Medulla oblongata (tissue), 1 donor: ENCODE results near the gene DUSP11.
"Not testable (repeated sequence)": the region's sequence is repeated elsewhere in the genome, so short reads cannot be mapped to it uniquely, and the experiment has no call there.

ENCODE experiments used
- DNase-seq: peaks from one replicate; pipeline ENCODE4 v3.0.0-alpha.2; 2015; ENCODE audit errors: extremely low spot score

Gene DUSP11

DNA sequence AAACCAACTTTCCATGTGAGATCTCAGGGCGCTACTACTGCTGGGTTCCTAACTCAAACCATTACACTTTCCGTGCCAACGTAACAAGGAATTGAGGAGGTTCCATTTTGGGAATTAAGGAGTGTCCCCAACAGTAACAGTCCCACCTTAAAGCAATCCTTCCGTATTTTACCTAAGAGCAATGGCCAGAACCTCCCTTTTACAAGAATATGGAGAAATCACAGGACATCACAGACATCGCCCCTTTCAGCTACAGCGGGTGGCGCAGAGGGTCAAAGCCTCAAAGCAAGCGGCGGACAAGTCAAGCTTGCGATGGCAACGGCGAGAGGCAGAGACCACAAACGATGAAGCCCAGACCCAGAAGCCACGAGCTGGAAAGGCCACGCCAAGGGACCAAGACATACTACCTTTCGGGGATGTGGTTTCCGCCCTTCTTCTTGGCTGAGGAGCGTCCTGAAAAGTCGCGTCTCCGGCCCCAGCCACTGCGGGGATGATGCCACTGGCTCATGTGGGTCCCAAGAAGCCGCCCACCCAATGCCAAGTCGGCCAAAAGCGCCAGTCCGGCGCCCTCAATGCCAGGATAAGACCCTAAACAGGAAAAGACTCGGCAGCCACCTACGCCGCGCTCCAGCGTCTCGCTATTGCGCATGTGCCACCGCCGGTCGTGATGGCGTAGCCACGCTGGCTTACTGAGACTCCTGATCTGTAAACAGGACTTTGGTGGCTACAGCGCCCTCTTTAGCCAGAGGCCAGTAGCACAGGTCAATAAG is at the start of gene DUSP11:
Gene DUSP11, minus strand, starts transcription at position 637 of the 770 bp plus-strand sequence. Its CDS starts 129 bp downstream, at position 508.
- DNase-seq = peak; percentile 98

DNA sequence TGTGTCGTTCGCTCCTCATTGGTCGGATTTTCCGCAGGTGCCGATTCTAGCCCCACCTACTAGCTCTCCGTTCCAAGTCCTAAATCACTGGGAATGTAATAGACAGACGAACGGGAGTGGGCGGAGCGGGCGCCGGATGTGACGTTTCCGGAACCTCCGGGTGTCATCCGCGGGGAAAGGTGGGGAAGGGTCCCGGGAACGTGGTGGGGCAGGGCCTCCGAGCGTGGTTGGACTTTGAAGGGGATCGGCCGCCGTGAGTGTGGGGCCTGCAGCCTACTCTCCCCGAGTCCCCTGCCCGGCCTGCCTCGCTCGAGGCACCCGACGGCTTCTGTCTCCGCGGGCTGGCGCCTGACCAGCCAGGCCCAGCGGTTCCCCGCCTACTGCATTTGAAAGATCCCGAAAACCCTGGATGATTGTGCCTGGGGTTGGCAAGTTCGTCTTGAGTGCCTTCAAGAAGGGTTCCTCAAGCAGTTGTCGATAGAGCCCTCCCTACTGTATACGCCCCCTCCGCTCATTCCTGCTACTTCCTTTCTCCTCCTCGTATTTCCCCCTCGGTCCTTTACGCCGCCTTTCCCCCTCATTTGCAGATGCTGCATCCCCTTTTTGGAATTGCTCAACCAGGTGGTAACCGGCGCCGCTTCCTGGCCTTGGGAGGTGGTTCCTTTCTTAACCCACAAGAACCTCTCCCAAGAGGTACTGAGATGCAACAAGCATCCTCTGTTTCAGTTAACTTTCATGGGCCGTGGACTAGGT is 49.1 kb upstream of the DUSP11 start, which contains the start of gene STAMBP:
Gene STAMBP, plus strand, starts transcription at position 144 of the 753 bp plus-strand sequence. CDS start 1,896 bp downstream, outside the sequence.
- peak; percentile 99 for DNase-seq

DNA sequence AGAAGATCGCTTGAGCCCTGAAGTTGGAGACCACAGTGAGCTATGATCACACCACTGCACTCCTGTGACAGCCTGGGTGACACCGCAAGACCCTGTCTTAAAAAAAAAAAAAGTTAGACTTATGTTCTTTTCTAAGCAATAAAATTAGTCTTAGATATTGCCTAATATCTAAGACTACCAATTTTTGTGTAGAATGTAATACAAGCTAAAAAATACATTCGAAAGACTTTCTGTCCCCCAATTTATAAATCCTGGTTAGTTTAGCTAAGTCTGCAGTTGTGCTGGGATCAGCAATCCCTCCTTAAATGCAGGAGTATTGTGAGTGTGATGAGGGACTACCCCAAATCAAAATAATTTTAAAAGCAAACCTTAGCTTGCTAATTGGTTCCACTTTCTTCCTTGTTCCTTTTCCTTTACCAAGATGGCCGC is 48.5 kb upstream of the DUSP11 start:
- no peak for DNase-seq

DNA sequence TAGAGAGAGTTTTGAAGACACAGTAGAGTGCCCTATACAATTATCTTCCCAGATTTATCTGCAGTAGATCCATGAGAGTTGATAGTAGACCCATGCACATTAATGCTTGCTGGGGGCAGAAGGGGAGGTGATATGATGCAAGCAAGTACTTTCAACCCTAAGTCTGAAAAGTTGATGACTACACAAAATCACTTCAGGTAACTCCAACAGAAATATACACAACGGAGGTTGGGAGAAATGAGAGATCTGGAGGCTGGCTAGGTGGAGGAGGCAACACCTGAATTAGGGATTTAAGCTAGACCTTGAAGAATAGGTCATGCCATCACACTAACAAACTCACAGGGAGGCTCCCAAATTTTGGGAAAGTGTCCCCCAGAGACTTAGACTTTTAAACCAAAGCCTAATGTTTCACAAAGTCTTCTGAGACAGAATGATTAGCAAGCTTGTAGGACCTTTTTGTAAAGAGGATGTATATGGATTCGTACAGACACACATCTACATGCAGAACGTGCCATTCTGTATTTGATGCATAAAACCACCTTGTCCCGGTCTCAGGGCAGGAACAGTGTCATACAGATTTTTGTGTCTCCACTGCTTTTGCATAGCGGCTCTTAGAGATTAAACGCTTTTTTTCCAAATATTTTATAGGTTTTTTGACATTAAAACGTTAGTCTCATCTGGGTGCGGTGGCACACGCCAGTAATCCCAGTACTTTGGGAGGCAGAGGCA is 47.9 kb upstream of the DUSP11 start:
- no peak for DNase-seq

DNA sequence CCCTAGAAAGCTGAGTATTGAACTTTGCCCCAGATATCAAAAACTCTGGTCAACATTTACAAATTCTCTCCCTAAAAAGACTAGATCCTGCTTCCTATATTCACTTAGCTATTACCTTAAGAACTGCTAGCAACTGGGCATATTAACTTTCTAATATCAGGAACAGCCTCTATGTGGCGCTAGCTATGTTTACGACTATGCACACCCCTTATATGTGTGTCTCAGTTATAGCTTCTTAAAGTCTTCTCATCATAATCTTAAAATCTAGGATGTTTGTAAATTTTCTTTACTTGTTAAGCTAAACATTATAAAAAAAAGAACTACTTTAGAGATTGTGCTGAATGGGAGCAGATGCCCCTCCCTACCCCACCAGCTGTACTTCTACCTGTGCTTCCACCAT is 47.1 kb upstream of the DUSP11 start:
- DNase-seq = no peak

DNA sequence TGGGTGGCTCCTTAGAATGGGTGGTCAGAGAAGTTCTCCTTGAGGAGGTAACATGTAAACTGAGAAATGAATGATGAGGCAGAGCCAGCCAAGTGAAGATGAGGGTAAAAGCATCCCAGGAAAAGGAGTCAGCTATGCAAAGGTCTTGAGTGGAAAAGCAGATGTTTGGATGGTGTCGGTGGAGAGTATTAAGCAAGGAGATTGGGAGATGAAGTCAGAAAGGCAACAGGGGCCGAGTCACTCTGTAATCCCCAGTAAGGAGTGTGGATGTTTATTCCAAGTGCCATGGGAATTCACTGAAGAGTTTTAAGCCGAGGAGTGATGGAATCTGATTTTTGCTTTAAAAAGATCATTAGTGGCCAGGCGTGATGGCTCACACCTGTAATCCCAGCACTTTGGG is 45.5 kb upstream of the DUSP11 start:
- DNase-seq = no peak

DNA sequence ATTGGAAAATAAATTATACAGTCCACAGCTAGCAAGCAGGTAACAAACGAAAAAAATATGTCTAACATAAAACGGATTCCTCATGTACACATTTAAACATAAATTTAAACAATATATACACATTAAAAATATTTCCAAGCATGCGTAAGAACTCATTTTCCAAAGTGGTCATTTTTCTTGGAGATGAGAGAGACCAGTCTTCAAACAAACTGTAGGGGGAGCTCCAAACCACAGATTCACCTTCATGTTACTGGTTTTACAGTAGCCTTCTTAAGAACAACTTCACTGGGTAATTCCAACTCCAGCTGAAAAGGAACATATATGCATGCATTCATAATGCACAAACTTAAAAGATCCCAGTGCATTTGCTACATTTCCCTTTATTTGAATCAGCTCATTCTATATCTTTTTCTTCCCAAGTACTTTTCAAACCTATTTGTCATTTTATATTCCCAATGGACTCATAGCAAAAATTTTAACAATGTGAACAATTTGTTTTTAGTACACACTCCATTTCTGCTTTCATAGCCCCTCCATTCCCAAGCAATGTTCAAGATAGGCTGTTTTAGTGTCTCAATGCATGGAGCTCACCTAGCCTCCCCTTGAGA is 44.1 kb upstream of the DUSP11 start:
- peak; percentile 85 for DNase-seq

DNA sequence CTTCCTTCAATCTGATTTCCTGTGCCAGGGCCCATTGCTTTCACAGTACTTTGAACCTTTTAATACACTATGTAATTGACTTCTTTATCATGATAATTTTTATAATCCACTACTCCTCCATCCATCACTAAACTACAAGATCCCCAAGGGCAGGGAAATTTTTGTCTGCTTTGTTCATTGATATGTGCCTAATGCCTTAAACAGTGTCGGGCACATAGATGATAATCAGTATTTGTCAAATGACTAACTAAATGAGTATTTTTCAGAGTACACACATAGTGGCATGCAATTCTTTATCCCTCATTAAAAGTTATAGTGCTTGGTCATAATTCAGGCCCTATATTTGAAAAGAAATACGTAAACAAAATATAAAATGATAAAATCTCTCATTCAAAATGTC is 43.5 kb upstream of the DUSP11 start:
- DNase-seq = no peak

DNA sequence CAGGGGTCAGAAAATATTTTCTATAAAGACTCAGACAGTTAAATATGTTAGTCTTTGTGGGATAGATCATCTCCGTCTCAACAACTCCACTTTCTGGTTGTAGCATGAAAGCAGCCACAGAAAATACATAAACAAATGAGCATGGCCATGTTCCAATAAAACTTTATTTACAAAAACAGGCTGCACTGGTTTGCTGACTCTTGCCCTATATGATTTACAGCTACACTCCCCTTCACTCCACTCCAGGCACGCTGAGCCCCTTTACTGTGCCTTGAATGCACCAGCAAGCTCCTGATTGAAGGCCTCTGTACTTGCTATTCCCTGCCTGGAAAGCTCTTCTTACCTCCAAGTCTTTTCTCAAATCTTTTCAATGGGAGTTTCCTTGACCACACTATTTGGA is 43.1 kb upstream of the DUSP11 start:
- no peak for DNase-seq

DNA sequence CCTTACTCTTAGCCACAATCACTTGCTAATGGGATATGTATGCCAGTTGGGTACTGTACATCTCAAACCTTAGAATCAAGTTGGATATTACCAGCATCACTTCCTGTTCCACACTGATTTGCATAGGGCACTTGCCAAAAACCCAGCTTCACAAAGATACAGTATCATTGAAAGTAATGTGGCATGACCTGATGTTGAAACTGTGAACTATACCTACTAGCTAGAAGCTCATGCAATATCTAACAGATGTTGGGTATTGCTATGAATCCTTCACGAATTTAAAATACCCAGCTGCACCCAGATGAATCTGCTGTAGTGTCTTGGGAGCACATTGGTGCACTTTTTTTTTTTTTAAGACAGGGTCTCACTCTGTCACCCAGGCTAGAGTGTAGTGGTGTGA is 42.4 kb upstream of the DUSP11 start:
- DNase-seq = no peak

DNA sequence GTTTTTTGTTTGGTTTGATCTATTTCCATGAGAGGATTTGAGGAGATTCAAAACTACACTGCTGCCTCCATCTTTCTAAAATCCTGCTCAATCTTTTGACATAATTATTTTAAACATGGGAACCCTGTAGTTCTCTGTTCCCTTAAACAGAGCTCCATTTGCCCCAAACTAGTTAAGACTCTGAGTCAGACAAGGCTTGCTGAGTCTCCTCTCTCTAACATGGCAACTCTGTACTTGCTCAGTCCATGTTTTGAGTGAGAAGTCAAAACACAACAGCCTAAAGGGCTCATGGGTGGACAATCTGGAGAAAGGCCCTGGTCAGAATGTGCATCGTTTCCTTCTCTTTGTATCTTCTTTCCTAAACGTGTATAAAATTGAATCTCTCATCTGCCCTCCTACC is 41.8 kb upstream of the DUSP11 start:
- no peak for DNase-seq

DNA sequence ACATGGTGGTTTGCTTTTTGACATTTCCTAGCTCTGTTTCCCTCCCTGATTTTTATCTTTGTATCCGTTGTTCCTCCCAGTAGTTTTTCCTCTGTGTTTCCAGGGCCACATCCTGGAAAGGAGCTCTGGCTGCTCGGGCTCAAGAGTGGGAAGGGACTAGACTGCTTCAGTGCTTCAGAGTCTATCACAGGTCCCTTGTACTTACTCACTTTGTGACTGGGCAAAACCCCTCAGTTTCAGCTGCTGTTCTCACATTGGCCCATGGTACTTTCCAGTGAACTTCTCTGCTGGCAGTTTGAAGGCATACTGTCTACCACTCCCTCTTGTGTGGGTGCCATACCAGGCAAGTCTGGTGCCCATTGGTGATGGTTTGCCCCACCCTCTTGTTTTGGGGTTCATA is 41.3 kb upstream of the DUSP11 start:
- DNase-seq = no peak

DNA sequence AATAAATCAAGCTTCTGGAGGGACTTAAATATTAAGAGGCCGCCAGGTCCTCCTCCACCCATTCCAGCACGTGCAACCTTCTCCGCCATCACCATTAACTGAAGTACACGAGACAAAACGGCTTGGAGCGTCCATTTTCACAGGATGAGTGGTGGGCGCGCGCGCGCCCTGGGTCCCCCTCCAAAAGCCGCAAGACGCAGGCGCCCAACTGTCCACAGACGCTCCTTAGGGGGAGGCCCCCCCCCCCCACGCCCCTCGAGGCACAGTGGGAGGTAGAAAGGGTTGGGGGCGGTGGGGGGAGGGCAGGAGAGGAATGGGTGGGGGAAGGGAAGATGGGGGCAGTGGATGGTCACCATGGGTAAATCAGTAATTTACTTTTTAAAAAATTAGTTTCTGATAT is 38.4 kb upstream of the DUSP11 start:
- no peak for DNase-seq

DNA sequence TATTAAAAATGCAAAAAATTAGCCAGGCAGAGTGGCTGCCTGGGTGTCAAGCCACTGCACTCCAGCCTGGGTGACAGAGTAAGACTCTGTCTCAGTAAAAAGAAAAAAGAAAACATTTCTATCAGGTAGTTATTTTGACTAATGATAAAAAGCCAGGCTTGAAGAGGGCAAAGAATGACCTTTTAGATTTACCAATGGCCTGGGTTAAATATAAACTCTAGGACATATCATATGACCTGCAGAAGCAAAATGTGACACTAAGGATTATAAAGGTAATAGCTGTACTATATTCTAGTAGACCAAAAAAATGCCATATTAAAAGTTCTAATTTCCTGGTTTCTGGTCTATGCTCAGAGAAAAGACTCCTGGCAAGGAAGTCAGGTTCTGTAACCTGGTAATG is 32.7 kb upstream of the DUSP11 start:
- DNase-seq = no peak

DNA sequence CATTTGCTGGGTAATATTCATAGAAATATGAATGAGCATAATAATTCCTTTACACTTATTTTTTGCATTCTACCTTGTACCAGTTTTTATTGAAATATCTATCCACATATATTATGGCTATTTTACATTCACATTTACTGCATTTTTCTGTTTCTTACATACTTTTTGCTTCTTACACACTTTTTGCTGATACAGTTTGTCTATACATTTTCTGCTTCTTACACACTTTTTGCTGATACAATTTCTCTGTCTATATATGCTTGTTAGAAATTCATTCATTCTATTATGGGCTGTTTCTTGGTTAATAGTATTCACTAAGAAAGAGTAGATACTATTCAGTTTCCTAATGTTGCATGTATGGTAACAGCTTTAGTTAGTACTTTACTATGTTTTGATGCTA is 32.0 kb upstream of the DUSP11 start:
- no peak for DNase-seq

DNA sequence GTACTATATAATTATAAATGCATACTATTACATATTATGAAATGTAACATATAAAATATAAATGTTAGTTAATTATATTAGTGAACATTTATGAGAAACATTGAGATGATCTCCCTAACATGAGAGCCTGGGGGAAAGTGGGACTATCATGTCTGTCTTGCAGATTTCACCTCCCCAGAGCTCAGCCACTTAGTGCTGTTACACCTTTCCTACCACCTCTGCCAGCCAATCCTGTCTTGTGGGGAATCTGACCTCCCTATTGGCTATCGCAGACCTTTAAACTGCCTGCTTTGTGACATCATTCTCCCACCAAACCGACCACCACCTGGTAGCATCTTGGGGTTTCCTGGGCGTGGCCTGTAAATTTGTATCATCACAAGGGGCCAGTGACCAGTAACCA is 4.0 kb upstream of the DUSP11 start, which contains the start of gene C2orf78:
Gene C2orf78, plus strand, starts transcription at position 301 of the 400 bp plus-strand sequence. CDS start 127 bp downstream, outside the sequence.
- not testable (repeated sequence) for DNase-seq

DNA sequence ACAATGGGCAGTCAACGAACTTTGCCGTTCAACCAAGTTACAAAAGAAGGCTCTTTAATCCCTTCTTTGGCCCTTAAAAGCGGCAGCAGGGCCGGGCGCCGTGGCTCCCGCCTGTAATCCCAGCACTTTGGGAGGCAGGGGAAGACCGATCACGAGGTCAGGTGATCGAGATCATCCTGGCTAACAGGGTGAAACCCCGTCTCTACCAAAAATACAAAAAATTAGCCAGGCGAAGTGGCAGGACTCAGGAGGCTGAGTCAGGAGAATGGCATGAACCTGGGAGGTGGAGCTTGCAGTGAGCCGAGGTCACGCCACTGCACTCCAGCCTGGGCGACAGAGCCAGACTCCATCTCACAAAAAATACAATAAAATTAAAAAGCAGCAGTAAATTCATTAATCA is 3.5 kb upstream of the DUSP11 start:
- DNase-seq = not testable (repeated sequence)

DNA sequence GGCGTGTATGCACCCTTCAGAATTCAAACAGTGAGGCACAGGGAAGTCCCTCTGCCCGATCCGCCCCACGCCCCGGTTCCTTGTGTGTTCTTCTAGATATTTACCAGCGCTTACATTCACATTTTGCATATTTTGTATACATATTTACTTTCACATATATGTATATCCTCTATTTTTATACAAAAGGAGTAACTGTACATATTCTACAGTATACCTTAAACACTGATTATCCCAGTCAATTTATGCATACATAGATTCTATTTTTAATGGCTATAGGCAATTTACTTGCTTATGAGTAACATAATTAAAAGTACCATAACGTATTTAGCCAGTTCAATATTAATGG is 307 bp upstream of the DUSP11 start:
- DNase-seq = no peak

DNA sequence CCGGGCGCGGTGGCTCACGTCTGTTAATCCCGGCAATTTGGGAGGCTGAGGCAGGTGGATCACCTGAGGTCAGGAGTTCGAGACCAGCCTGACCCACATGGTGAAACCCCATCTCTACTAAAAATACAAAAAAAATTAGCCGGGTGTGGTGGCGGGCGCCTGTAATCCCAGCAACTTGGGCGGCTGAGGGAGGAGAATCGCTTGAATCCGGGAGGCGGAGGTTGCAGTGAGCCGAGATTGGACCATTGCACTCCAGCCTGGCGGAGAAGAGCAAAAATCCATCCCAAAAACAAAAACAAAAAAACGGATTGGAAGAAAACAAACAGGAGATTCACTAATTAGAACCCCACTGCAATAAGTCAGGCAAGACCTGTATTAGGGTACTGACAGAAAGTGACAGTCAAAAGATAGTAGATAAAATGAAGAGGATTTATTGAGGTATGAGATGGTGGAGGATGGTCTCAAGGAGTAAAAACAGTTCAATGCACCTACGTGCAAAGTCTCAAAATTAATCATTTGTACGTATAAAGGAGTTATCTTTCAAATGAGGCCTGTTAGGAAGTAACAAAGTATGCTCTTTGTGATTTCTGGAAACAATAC is 936 bp downstream of the DUSP11 start:
- not testable (repeated sequence) for DNase-seq

DNA sequence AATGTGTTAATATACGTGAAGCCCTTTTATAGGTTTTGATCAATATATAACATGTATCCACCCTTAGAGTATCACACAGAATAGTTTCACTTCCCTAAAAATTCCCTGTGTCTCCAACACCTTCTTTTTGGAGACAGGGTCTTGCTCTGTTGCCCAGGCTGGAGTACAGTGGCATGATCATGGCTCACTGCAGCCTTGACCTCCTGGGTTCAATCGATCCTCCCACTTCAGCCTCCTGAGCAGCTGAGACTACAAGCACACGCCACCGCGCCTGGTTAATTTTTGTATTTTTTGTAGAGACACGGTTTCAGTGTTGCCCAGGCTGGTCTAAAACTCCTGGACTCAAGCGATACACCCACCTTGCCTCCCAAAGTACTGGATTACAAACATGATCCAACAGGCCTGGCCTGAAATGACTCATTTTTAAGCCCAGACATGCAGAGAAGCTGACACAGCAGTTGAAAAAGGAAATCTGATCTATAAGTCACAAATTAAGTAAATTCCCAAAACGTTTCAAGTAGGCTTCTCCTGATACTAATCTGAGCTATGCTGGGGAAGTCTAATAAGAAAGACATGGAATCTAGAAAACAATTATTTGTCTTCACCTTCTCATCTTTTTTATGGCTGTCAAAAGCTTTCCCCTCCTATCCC is 2.9 kb downstream of the DUSP11 start:
- no peak for DNase-seq

DNA sequence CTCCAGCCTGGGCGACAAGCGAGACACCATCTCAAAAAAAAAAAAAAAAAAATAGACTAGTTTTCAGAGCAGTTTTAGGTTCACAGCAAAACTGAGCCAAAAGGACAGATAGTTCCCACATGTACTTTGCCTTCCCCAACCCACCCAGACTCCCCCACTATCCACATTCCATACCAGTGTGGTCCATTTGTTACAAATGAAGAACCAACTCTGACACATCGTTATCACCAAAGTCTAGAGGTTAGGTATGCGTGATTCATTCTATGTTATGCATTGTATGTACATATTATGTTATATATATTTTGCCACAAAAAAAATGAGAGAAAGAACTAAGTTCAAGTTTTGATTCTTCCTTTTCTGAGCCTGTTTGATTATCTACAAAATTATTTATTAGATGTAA is 3.5 kb downstream of the DUSP11 start:
- no peak for DNase-seq
